HepG2 (cell line): ENCODE data around the gene SYNPO. TPM values are rescaled to one million over a fixed set of nuclear protein-coding genes. Genes with fewer than 3 reads are reported as not detected.

Experiments
- ATAC-seq: fragments of 200-7000 bp; cut with Tn5 transposase; 3 replicates; pipeline ENCODE4 v1.9.1; 2020; ENCODE audit warnings: mild to moderate bottlenecking, moderate library complexity
- BruUV-seq: library from RNA; stranded (reverse); fragments of 400-500 nt; replicated peaks from 2 replicates; lab custom pipeline; 2021; lab: Mats Ljungman, UMichigan
- CTCF ChIA-PET: fragments of 300-600 bp; formaldehyde crosslinking; extraction: SDS; loops from one replicate; lab custom pipeline; 2021; ENCODE audit warnings: low total read pairs, inconsistent platforms, low intra/inter-chr PET ratio; lab: Yijun Ruan, JAX
- POLR2A ChIA-PET: fragments of 350-600 bp; sonication (Branson Sonifier 250); formaldehyde crosslinking; loops from one replicate; lab custom pipeline; 2020; ENCODE audit warnings: antibody characterized with exemption, inconsistent platforms; lab: Yijun Ruan, JAX
- DNase-seq: peaks from one replicate; pipeline ENCODE4 v3.0.0-alpha.2; 2015; ENCODE audit warnings: low spot score
- FAIRE-seq: peaks from 3 replicates; lab custom pipeline; 2011; peaks lifted over from hg19 to GRCh38; lab: Jason Lieb, UNC
- H2AFZ ChIP-seq: one replicate; pipeline ENCODE4 v1.6.1; 2011; ENCODE audit warnings: low read length, inconsistent platforms
- H3K27ac ChIP-seq: fragments of 300-600 bp; 3 replicates; pipeline ENCODE4 v1.8.0; 2011; ENCODE audit warnings: mixed run types, mild to moderate bottlenecking, mixed read lengths, low read length, inconsistent platforms; ENCODE audit not compliant: insufficient read depth; ENCODE audit errors: extremely low read length
- H3K27me3 ChIP-seq, 2 experiments: fragments of 200-600 bp in 1 of 2; 2 replicates in 1 of 2; 3 replicates in 1 of 2; pipeline versions ENCODE4 v1.6.0 to v1.8.0; 2011; ENCODE audit warnings: low read length in 2 of 2, mild to moderate bottlenecking in 2 of 2, moderate library complexity in 2 of 2, inconsistent platforms in 1 of 2; ENCODE audit not compliant: insufficient read depth in 2 of 2, control insufficient read depth in 1 of 2
- H3K36me3 ChIP-seq, 2 experiments: fragments of 200-600 bp in 1 of 2; replicated peaks in 1 of 2; 2 replicates in 1 of 2; 3 replicates in 1 of 2; pipeline versions ENCODE4 v1.5.1 to v1.8.0; 2011; ENCODE audit warnings: low read length in 2 of 2, inconsistent platforms in 1 of 2; ENCODE audit not compliant: insufficient read depth in 2 of 2, control insufficient read depth in 1 of 2
- H3K4me1 ChIP-seq: 2 replicates; pipeline ENCODE4 v1.5.1; 2012; ENCODE audit warnings: low read length, inconsistent platforms; ENCODE audit not compliant: insufficient read depth
- H3K4me2 ChIP-seq: 2 replicates; pipeline ENCODE4 v1.6.0; 2011; ENCODE audit warnings: low read depth, low read length, inconsistent platforms
- H3K4me3 ChIP-seq, 3 experiments: fragments of 200-600 bp in 1 of 3; sonication (generic), shearing (Covaris generic) in 1 of 3; replicated peaks in 1 of 3; 2 replicates each; pipeline ENCODE4 v1.5.1; 2011 to 2016; ENCODE audit warnings: low read length in 3 of 3, inconsistent platforms in 2 of 3, low read depth in 2 of 3, mild to moderate bottlenecking in 2 of 3, control low read depth in 1 of 3, mixed read lengths in 1 of 3; ENCODE audit not compliant: insufficient read depth in 1 of 3
- H3K79me2 ChIP-seq: one replicate; pipeline ENCODE4 v1.6.1; 2011; ENCODE audit warnings: low read length, inconsistent platforms; ENCODE audit not compliant: insufficient read depth
- H3K9ac ChIP-seq: 2 replicates; pipeline ENCODE4 v1.6.0; 2011; ENCODE audit warnings: mild to moderate bottlenecking, low read depth, low read length, inconsistent platforms; ENCODE audit not compliant: insufficient read depth
- H3K9me3 ChIP-seq: 2 replicates; pipeline ENCODE4 v1.5.1; 2012; ENCODE audit warnings: mild to moderate bottlenecking, low read length
- H4K20me1 ChIP-seq: 2 replicates; pipeline ENCODE4 v1.6.0; 2011; ENCODE audit warnings: inconsistent platforms, mild to moderate bottlenecking, low read length, moderate library complexity; ENCODE audit not compliant: insufficient read depth
- CBX1 ChIP-seq: IDR thresholded peaks from one replicate; pipeline ENCODE4 v1.6.1; 2016; ENCODE audit warnings: antibody characterized with exemption, low read depth
- CREM ChIP-seq, 2 experiments: sonication (generic) in 1 of 2; formaldehyde crosslinking in 1 of 2; IDR thresholded peaks; 2 replicates each; pipeline versions ENCODE4 v1.4.0 to v1.6.1; 2016 to 2020; ENCODE audit warnings: antibody characterized with exemption in 1 of 2, mild to moderate bottlenecking in 1 of 2, missing genetic modification reagents in 1 of 2
- HDAC6 ChIP-seq: fragments of 200-600 bp; sonication (generic); IDR thresholded peaks from 2 replicates; pipeline ENCODE4 v1.7.0; 2017; ENCODE audit warnings: mild to moderate bottlenecking, antibody characterized with exemption, low read length, low read depth
- HOXD1 ChIP-seq: sonication (generic); formaldehyde crosslinking; IDR thresholded peaks from 2 replicates; pipeline ENCODE4 v1.5.0; 2020; ENCODE audit warnings: missing genetic modification reagents
- KDM5B ChIP-seq: sonication (generic); formaldehyde crosslinking; IDR thresholded peaks from 2 replicates; pipeline ENCODE4 v1.4.0; 2020; ENCODE audit warnings: missing genetic modification reagents, mild to moderate bottlenecking, borderline replicate concordance
- TRIM24 ChIP-seq: sonication (generic); formaldehyde crosslinking; IDR thresholded peaks from 2 replicates; pipeline ENCODE4 v1.8.0; 2022; ENCODE audit warnings: mild to moderate bottlenecking, missing genetic modification reagents
- XBP1 ChIP-seq: sonication (generic); formaldehyde crosslinking; IDR thresholded peaks from 2 replicates; pipeline ENCODE4 v1.5.0; 2020; ENCODE audit warnings: missing genetic modification reagents
- ZNF251 ChIP-seq: sonication (generic); formaldehyde crosslinking; IDR thresholded peaks from 2 replicates; pipeline ENCODE4 v1.9.0; 2021; ENCODE audit warnings: mild to moderate bottlenecking, missing genetic modification reagents
- ZNF350 ChIP-seq: sonication (generic); formaldehyde crosslinking; IDR thresholded peaks from 2 replicates; pipeline ENCODE4 v1.4.0; 2020; ENCODE audit warnings: mild to moderate bottlenecking, low read depth, missing genetic modification reagents, borderline replicate concordance
- ZNF746 ChIP-seq: sonication (generic); formaldehyde crosslinking; IDR thresholded peaks from 2 replicates; pipeline ENCODE4 v1.8.0; 2022; ENCODE audit warnings: mild to moderate bottlenecking, missing genetic modification reagents
- ZNF75D ChIP-seq: sonication (generic); formaldehyde crosslinking; IDR thresholded peaks from 2 replicates; pipeline ENCODE4 v1.8.1; 2023; ENCODE audit warnings: missing genetic modification reagents, mild to moderate bottlenecking, borderline replicate concordance
- WGBS: methylation state at CpG from one replicate; pipeline ENCODE4 v1.1.6; 2017; ENCODE audit warnings: low lambda C conversion rate; 5-methylcytosine and 5-hydroxymethylcytosine counted together
- in situ Hi-C: cut with HindIII; loops from 2 replicates; pipeline ENCODE4 v1.10.0; 2017; ENCODE audit warnings: low pct_unique_long_range_greater_than_20kb; ENCODE audit not compliant: extremely low pct_ligation_motif_present
- intact Hi-C: fragments of 100-400 bp; cut with micrococcal nuclease; formaldehyde crosslinking; loops from one replicate; pipeline ENCODE4 v1.10.0; 2022; ENCODE audit not compliant: unreplicated experiment
- polyA plus RNA-seq, 8 experiments: library from polyadenylated mRNA; depleted of rRNA in 3 of 8; stranded (reverse) in 7 of 8; unstranded in 1 of 8; fragments of >200 nt; fragmentation: Illumina TruSeq in 4 of 8; extraction: Trizol in 4 of 8; gene quantifications; 2 replicates each; pipeline versions ENCODE4 v1.2.1 to v1.2.3, GENCODE V29; 2011 to 2016; ENCODE audit warnings: low read depth in 4 of 8, missing spikeins in 1 of 8, mixed read lengths in 1 of 8; ENCODE audit not compliant: insufficient read depth in 1 of 8
- total RNA-seq, 5 experiments: library from RNA; depleted of rRNA; stranded (reverse); fragments of >200 nt; fragmentation: Illumina TruSeq; extraction: Trizol; gene quantifications; 2 replicates each; pipeline ENCODE4 v1.2.3, GENCODE V29; 2016; ENCODE audit warnings: low read depth in 1 of 5
- TF ChIP-seq, protein P1 (sequence below): sonication (generic); formaldehyde crosslinking; IDR thresholded peaks from 2 replicates; pipeline ENCODE4 v1.5.0; 2020; ENCODE audit warnings: mild to moderate bottlenecking, missing genetic modification reagents, moderate library complexity
- TF ChIP-seq, protein P2 (sequence below): sonication (generic); formaldehyde crosslinking; IDR thresholded peaks from 2 replicates; pipeline ENCODE4 v1.4.0; 2020; ENCODE audit warnings: missing genetic modification reagents
- TF ChIP-seq, protein P3 (sequence below): sonication (generic); formaldehyde crosslinking; IDR thresholded peaks from 2 replicates; pipeline ENCODE4 v1.4.0; 2020; ENCODE audit warnings: missing genetic modification reagents, borderline replicate concordance
- TF ChIP-seq, protein P4 (sequence below): IDR thresholded peaks from 2 replicates; pipeline ENCODE4 v1.6.1; 2016; ENCODE audit warnings: low read depth, control low read depth
- TF ChIP-seq, protein P5 (sequence below): sonication (generic); formaldehyde crosslinking; IDR thresholded peaks from 2 replicates; pipeline ENCODE4 v1.9.0; 2021; ENCODE audit warnings: missing genetic modification reagents, borderline replicate concordance

SYNPO gene
- total and polyA plus RNA-seq, 2 of the 13 experiments (the other 11 are each of a cell fraction or from before 2014, with no cell fraction given) = 0.09 to 0.30 TPM

DNA sequence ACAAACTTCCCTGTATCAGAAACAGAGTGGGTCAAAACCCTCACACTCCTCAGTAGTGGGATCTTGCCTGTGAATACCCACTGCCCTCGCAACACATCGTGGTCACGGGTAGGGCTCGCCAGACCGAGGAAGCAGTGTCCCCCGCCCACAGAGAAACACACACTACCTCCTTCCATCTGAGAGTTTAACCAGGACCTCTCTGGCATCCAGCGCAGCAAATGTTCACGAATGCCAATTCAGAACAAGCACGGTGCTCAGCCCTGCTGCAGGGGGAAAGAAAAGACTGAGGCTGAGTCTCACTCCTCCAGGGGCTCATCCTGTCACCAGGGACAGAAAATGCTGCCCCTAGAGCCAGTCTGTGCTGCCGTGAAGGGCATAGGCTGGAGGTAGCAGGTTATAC, 42.5 kb upstream of the SYNPO start (continued):
- TF ChIP-seq XBP1 = no peak
- no peak for TF ChIP-seq ZNF350 (CRISPR knock-in tag)
- no peak for TF ChIP-seq ZNF75D (CRISPR knock-in tag)
- TF ChIP-seq CBX1 = no peak
- TF ChIP-seq ZNF251 (CRISPR knock-in tag) = no peak

DNA sequence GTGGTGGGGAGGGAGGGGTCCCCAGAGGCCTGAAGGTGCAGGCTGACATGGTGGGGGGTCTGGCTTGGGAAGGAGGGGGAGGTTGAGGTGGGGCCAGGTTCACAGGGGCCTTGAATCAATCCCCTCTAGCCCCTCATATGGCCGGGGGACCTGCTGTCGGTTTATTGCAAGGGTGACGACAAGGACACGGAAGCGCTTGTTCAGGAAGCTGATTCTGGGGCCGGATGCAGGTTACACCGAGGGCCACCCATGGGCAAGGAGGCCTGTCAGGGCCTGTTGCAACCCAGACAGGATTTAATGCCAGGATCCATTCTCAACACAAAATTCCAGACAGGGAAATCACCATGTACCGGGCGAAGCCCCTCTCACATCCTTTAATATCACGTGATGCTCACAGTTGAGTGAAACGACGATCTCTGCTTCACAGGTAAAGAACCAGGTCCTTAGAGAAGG, 41.6 kb upstream of the SYNPO start:
- FAIRE-seq = no peak
- Histone ChIP-seq H3K4me2 (no peak overlapping the region), H3K9me3 (no peaks in the 10 kb centered on the region), H3K27me3 (peaks cover 8 to 50% of the 10 kb centered on the region in 2 experiments; a peak in 4 of 5 replicates), H4K20me1 (no peaks in the 10 kb centered on the region), H3K4me1 (peaks cover 8% of the 10 kb centered on the region), H3K9ac (no peak overlapping the region), H3K36me3 (no peaks in the 10 kb centered on the region), H3K4me3 (no peak overlapping the region), H3K79me2 (no peaks in the 10 kb centered on the region), H2AFZ (no peak overlapping the region), H3K27ac (no peak overlapping the region)
- CTCF ChIA-PET = no interaction called here
- TF ChIP-seq TRIM24 (CRISPR knock-in tag) = no peak
- no peak for TF ChIP-seq HOXD1 (CRISPR knock-in tag)
- TF ChIP-seq HDAC6 = no peak
- TF ChIP-seq KDM5B (CRISPR knock-in tag) = no peak
- TF ChIP-seq, protein P1, sequence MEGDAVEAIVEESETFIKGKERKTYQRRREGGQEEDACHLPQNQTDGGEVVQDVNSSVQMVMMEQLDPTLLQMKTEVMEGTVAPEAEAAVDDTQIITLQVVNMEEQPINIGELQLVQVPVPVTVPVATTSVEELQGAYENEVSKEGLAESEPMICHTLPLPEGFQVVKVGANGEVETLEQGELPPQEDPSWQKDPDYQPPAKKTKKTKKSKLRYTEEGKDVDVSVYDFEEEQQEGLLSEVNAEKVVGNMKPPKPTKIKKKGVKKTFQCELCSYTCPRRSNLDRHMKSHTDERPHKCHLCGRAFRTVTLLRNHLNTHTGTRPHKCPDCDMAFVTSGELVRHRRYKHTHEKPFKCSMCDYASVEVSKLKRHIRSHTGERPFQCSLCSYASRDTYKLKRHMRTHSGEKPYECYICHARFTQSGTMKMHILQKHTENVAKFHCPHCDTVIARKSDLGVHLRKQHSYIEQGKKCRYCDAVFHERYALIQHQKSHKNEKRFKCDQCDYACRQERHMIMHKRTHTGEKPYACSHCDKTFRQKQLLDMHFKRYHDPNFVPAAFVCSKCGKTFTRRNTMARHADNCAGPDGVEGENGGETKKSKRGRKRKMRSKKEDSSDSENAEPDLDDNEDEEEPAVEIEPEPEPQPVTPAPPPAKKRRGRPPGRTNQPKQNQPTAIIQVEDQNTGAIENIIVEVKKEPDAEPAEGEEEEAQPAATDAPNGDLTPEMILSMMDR (CRISPR knock-in tag) = no peak
- TF ChIP-seq, protein P2, sequence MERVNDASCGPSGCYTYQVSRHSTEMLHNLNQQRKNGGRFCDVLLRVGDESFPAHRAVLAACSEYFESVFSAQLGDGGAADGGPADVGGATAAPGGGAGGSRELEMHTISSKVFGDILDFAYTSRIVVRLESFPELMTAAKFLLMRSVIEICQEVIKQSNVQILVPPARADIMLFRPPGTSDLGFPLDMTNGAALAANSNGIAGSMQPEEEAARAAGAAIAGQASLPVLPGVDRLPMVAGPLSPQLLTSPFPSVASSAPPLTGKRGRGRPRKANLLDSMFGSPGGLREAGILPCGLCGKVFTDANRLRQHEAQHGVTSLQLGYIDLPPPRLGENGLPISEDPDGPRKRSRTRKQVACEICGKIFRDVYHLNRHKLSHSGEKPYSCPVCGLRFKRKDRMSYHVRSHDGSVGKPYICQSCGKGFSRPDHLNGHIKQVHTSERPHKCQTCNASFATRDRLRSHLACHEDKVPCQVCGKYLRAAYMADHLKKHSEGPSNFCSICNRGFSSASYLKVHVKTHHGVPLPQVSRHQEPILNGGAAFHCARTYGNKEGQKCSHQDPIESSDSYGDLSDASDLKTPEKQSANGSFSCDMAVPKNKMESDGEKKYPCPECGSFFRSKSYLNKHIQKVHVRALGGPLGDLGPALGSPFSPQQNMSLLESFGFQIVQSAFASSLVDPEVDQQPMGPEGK (CRISPR knock-in tag) = no peak
- TF ChIP-seq, protein P3, sequence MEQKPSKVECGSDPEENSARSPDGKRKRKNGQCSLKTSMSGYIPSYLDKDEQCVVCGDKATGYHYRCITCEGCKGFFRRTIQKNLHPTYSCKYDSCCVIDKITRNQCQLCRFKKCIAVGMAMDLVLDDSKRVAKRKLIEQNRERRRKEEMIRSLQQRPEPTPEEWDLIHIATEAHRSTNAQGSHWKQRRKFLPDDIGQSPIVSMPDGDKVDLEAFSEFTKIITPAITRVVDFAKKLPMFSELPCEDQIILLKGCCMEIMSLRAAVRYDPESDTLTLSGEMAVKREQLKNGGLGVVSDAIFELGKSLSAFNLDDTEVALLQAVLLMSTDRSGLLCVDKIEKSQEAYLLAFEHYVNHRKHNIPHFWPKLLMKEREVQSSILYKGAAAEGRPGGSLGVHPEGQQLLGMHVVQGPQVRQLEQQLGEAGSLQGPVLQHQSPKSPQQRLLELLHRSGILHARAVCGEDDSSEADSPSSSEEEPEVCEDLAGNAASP = no peak
- TF ChIP-seq ZNF746 (CRISPR knock-in tag) = no peak
- no peak for TF ChIP-seq CREM (IDR thresholded peaks at IDR 0.05)
- TF ChIP-seq CREM (CRISPR knock-in tag; IDR thresholded peaks at IDR 0.05) = no peak
- TF ChIP-seq, protein P4, sequence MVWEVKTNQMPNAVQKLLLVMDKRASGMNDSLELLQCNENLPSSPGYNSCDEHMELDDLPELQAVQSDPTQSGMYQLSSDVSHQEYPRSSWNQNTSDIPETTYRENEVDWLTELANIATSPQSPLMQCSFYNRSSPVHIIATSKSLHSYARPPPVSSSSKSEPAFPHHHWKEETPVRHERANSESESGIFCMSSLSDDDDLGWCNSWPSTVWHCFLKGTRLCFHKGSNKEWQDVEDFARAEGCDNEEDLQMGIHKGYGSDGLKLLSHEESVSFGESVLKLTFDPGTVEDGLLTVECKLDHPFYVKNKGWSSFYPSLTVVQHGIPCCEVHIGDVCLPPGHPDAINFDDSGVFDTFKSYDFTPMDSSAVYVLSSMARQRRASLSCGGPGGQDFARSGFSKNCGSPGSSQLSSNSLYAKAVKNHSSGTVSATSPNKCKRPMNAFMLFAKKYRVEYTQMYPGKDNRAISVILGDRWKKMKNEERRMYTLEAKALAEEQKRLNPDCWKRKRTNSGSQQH (CRISPR knock-in tag) = no peak
- TF ChIP-seq, protein P5, sequence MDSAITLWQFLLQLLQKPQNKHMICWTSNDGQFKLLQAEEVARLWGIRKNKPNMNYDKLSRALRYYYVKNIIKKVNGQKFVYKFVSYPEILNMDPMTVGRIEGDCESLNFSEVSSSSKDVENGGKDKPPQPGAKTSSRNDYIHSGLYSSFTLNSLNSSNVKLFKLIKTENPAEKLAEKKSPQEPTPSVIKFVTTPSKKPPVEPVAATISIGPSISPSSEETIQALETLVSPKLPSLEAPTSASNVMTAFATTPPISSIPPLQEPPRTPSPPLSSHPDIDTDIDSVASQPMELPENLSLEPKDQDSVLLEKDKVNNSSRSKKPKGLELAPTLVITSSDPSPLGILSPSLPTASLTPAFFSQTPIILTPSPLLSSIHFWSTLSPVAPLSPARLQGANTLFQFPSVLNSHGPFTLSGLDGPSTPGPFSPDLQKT (CRISPR knock-in tag) = no peak
- intact Hi-C loops (no loop called here), in situ Hi-C loops (no loop called here)
- POLR2A ChIA-PET = no interaction called here
- WGBS = 49% methylated on average over 10 of the region's 12 CpGs
- no TSS peak for BruUV-seq
- ATAC-seq = no peak
- DNase-seq = no peak
